Panc1 (cell line): ENCODE measurements around the gene MTUS2. TPM values are rescaled to one million over a fixed set of nuclear protein-coding genes. Genes with fewer than 3 reads are reported as not detected.

Experiments
- ATAC-seq: fragments of 200-7000 bp; cut with Tn5 transposase; 2 replicates; pipeline ENCODE4 v1.9.1; 2020; ENCODE audit warnings: mild to moderate bottlenecking, moderate library complexity
- BruUV-seq: library from RNA; stranded (reverse); fragments of 400-500 nt; replicated peaks from 2 replicates; lab custom pipeline; 2021; lab: Mats Ljungman, UMichigan
- CTCF ChIA-PET: fragments of 300-600 bp; sonication (Branson Sonifier 250); formaldehyde crosslinking; loops from one replicate; lab custom pipeline; 2022; ENCODE audit warnings: antibody characterized with exemption; lab: Charles Lee
- POLR2A ChIA-PET: fragments of 300-600 bp; sonication (Branson Sonifier 250); formaldehyde crosslinking; loops from one replicate; lab custom pipeline; 2022; ENCODE audit warnings: antibody characterized with exemption; lab: Charles Lee
- DNase-seq: peaks from one replicate; pipeline ENCODE4 v3.0.0-alpha.2; 2010; ENCODE audit warnings: low read depth, low spot score
- H3K27ac ChIP-seq: 2 replicates; pipeline ENCODE4 v1.5.1; 2011; ENCODE audit warnings: mild to moderate bottlenecking, low read length, inconsistent platforms
- H3K27me3 ChIP-seq: fragments of 200-500 bp; sonication (Bioruptor generic); 2 replicates; pipeline ENCODE4 v1.6.0; 2014; ENCODE audit warnings: low read length, inconsistent platforms; ENCODE audit not compliant: control insufficient read depth, insufficient read depth
- H3K36me3 ChIP-seq: fragments of 200-500 bp; sonication (Bioruptor generic); 2 replicates; pipeline ENCODE4 v1.5.1; 2014; ENCODE audit warnings: inconsistent platforms, mild to moderate bottlenecking, low read length, moderate library complexity; ENCODE audit not compliant: control insufficient read depth, insufficient read depth
- H3K4me1 ChIP-seq: 2 replicates; pipeline ENCODE4 v1.5.1; 2011; ENCODE audit warnings: inconsistent platforms, mild to moderate bottlenecking, low read length, moderate library complexity; ENCODE audit not compliant: control insufficient read depth, insufficient read depth
- H3K4me3 ChIP-seq, 2 experiments: 2 replicates each; pipeline ENCODE4 v1.5.1; 2011 to 2012; ENCODE audit warnings: low read depth in 2 of 2, low read length in 2 of 2, mild to moderate bottlenecking in 2 of 2, inconsistent platforms in 1 of 2, moderate library complexity in 1 of 2
- H3K9me3 ChIP-seq: fragments of 200-500 bp; sonication (Bioruptor generic); 2 replicates; pipeline ENCODE4 v1.5.1; 2014; ENCODE audit warnings: low read depth, mild to moderate bottlenecking, inconsistent platforms, low read length, moderate library complexity; ENCODE audit not compliant: control insufficient read depth, insufficient read depth
- CTCF ChIP-seq: fragments of 450-650 bp; IDR thresholded peaks from 2 replicates; pipeline ENCODE4 v1.5.1; 2017; ENCODE audit warnings: mild to moderate bottlenecking
- POLR2AphosphoS5 ChIP-seq: IDR thresholded peaks from 2 replicates; pipeline ENCODE4 v1.6.1; 2012; ENCODE audit warnings: mild to moderate bottlenecking, low read depth, low read length, moderate library complexity
- REST ChIP-seq, 2 experiments: IDR thresholded peaks; 2 replicates each; pipeline ENCODE4 v1.6.1; 2011 to 2012; ENCODE audit warnings: low read depth in 2 of 2, control low read depth in 1 of 2, low read length in 1 of 2, mild to moderate bottlenecking in 1 of 2, moderate library complexity in 1 of 2; ENCODE audit not compliant: insufficient read depth in 1 of 2
- SIN3A ChIP-seq: IDR thresholded peaks from 2 replicates; pipeline ENCODE4 v1.6.1; 2012; ENCODE audit warnings: low read depth, mild to moderate bottlenecking, low read length, moderate library complexity, borderline replicate concordance; ENCODE audit not compliant: insufficient read depth
- TCF7L2 ChIP-seq: IDR thresholded peaks from 2 replicates; pipeline ENCODE4 v1.6.1; 2011; ENCODE audit warnings: mild to moderate bottlenecking, low read depth, low read length, inconsistent platforms
- in situ Hi-C: cut with HindIII; loops from 2 replicates; pipeline ENCODE4 v1.10.0; 2016; ENCODE audit warnings: low sequenced_read_pairs, low pct_unique_long_range_greater_than_20kb
- intact Hi-C: fragments of 100-400 bp; cut with micrococcal nuclease; formaldehyde crosslinking; loops from one replicate; pipeline ENCODE4 v1.10.0; 2022; ENCODE audit not compliant: unreplicated experiment
- total RNA-seq: library from RNA; stranded (reverse); gene quantifications from one replicate; pipeline ENCODE4 v1.2.1, GENCODE V29; 2021; ENCODE audit not compliant: unreplicated experiment

The MTUS2 gene
- total RNA-seq, 1 experiment from 2014 or later = 0.05 TPM

GRCh38 chr13:29513981-29514719, 694.0 kb downstream of the MTUS2 start:
- Histone ChIP-seq H3K4me1 (no peaks in the 10 kb centered on the region), H3K9me3 (no peaks in the 10 kb centered on the region), H3K27me3 (no peaks in the 10 kb centered on the region), H3K36me3 (no peaks in the 10 kb centered on the region), H3K4me3 (no peak overlapping the region), H3K27ac (no peak overlapping the region)
- TF ChIP-seq REST (IDR thresholded peaks at IDR 0.05; ENCODE audit: insufficient read depth in 1 of 2, low read depth in 2 of 2, low read length in 1 of 2) = no peak
- TF ChIP-seq TCF7L2 = no peak
- TF ChIP-seq SIN3A = no peak
- intact Hi-C loops = no loop called here
- in situ Hi-C loops = no loop called here
- CTCF ChIA-PET = no interaction called here
- DNase-seq = no peak
- no TSS peak for BruUV-seq
- ATAC-seq = no peak
- POLR2A ChIA-PET = no interaction called here

GRCh38 chr13:29514720-29515310, 694.7 kb downstream of the MTUS2 start:
- ATAC-seq = no peak

More at GRCh38 chr13:29514720-29515310, 694.7 kb downstream of the MTUS2 start:
- ChIA-PET POLR2A (no interaction called here), CTCF (no interaction called here)
- H3K27me3 ChIP-seq = no peaks in the 10 kb centered on the region
- no TSS peak for BruUV-seq
- intact Hi-C loops = no loop called here
- H3K4me1 ChIP-seq = no peaks in the 10 kb centered on the region
- no peaks in the 10 kb centered on the region for H3K36me3 ChIP-seq
- no peak overlapping the region for H3K4me3 ChIP-seq
- DNase-seq = no peak
- H3K27ac ChIP-seq = no peak overlapping the region
- no peak for TF ChIP-seq TCF7L2
- TF ChIP-seq POLR2AphosphoS5 = no peak
- TF ChIP-seq CTCF = no peak
- no peak for TF ChIP-seq REST (IDR thresholded peaks at IDR 0.05; ENCODE audit: insufficient read depth in 1 of 2, low read depth in 2 of 2, low read length in 1 of 2)
- no peak for TF ChIP-seq SIN3A
- no peaks in the 10 kb centered on the region for H3K9me3 ChIP-seq
- in situ Hi-C loops = no loop called here
